NCI-H524 (cell line): ENCODE measurements around the gene PTPRR.

Source experiments
- DNase-seq, 2 experiments: peaks; one replicate each; lab custom pipeline; 2025; lab: John Stamatoyannopoulos, UW

The PTPRR gene

GRCh38 chr12:70796989-70797388, 123.5 kb downstream of the PTPRR start:
- no peak for DNase-seq

GRCh38 chr12:70795608-70796007, 124.9 kb downstream of the PTPRR start:
- DNase-seq, result no peak

- DNase-seq, result no peak
Measured at GRCh38 chr12:70794131-70794530, 126.4 kb downstream of the PTPRR start.

GRCh38 chr12:70788774-70789173, 131.8 kb downstream of the PTPRR start:
- no peak for DNase-seq

GRCh38 chr12:70787612-70788011, 132.9 kb downstream of the PTPRR start:
- DNase-seq, result no peak

GRCh38 chr12:70785896-70786295, 134.6 kb downstream of the PTPRR start:
- no peak for DNase-seq

- peak in 1 of 2 experiments; percentile 39 for DNase-seq
Measured at GRCh38 chr12:70784042-70784668, 136.4 kb downstream of the PTPRR start.

GRCh38 chr12:70783455-70783854, 137.1 kb downstream of the PTPRR start:
- no peak for DNase-seq

GRCh38 chr12:70779250-70779649, 141.3 kb downstream of the PTPRR start:
- no peak for DNase-seq

GRCh38 chr12:70774055-70774454, 146.5 kb downstream of the PTPRR start:
- DNase-seq, result no peak

GRCh38 chr12:70772836-70773235, 147.7 kb downstream of the PTPRR start:
- no peak for DNase-seq

GRCh38 chr12:70771581-70771980, 149.0 kb downstream of the PTPRR start:
- DNase-seq, result no peak

- DNase-seq, result no peak
Measured at GRCh38 chr12:70763666-70764065, 156.9 kb downstream of the PTPRR start.

- DNase-seq, result no peak
Measured at GRCh38 chr12:70762000-70762399, 158.5 kb downstream of the PTPRR start.

GRCh38 chr12:70759161-70759918, 161.2 kb downstream of the PTPRR start:
- DNase-seq, result no peak

GRCh38 chr12:70758494-70758845, 162.1 kb downstream of the PTPRR start:
- DNase-seq, result no peak

GRCh38 chr12:70757830-70758493, 162.6 kb downstream of the PTPRR start:
- no peak for DNase-seq

- peak in 1 of 2 experiments; percentile 20 for DNase-seq
Measured at GRCh38 chr12:70756791-70757190, 163.7 kb downstream of the PTPRR start.

GRCh38 chr12:70756118-70756517, 164.4 kb downstream of the PTPRR start:
- DNase-seq, result no peak

- no peak for DNase-seq
Measured at GRCh38 chr12:70754330-70754741, 166.2 kb downstream of the PTPRR start.

GRCh38 chr12:70752327-70752726, 168.2 kb downstream of the PTPRR start:
- DNase-seq, result no peak

GRCh38 chr12:70749931-70750330, 170.6 kb downstream of the PTPRR start:
- no peak for DNase-seq

GRCh38 chr12:70748809-70749208, 171.7 kb downstream of the PTPRR start:
- DNase-seq, result no peak
